Measurements from ENCODE around the gene PCDH20. TPM values are rescaled to one million over a fixed set of nuclear protein-coding genes. Genes with fewer than 3 reads are reported as not detected.
"Not testable (repeated sequence)": the region's sequence is repeated elsewhere in the genome, so short reads cannot be mapped to it uniquely, and the experiment has no call there.

The PCDH20 gene
- total RNA-seq, 1 donor from 2014 or later: 5.7 TPM

GRCh38 chr13:61383111-61383510, 32.5 kb downstream of the PCDH20 start:
- no peaks in the 10 kb centered on the region for H3K27me3 ChIP-seq (ENCODE audit: low read depth)
- ATAC-seq (no peak), DNase-seq (no peak)
- no peak overlapping the region for H3K4me3 ChIP-seq
- no peaks in the 10 kb centered on the region for H3K9me3 ChIP-seq
- no peak overlapping the region for H3K27ac ChIP-seq
- H3K36me3 ChIP-seq: no peaks in the 10 kb centered on the region
- no peak for TF ChIP-seq CTCF (IDR thresholded peaks at IDR 0.05)
- intact Hi-C loops (cut with DNase I): no loop called here
- H3K4me1 ChIP-seq: no peaks in the 10 kb centered on the region

GRCh38 chr13:61370520-61370919, 45.1 kb downstream of the PCDH20 start:
- no peaks in the 10 kb centered on the region for H3K36me3 ChIP-seq
- H3K4me1 ChIP-seq: no peaks in the 10 kb centered on the region
- H3K4me3 ChIP-seq: no peak overlapping the region
- no peak for ATAC-seq
- H3K27me3 ChIP-seq (ENCODE audit: low read depth): no peaks in the 10 kb centered on the region
- no peak overlapping the region for H3K27ac ChIP-seq
- H3K9me3 ChIP-seq: peaks cover 4% of the 10 kb centered on the region
- no peak for TF ChIP-seq CTCF (IDR thresholded peaks at IDR 0.05)
- no peak for DNase-seq
- intact Hi-C loops (cut with DNase I): no loop called here

GRCh38 chr13:61364690-61365089, 51.0 kb downstream of the PCDH20 start:
- DNase-seq; H3K27ac ChIP-seq; ATAC-seq; H3K4me1 ChIP-seq; H3K36me3 ChIP-seq; H3K4me3 ChIP-seq; intact Hi-C loops (cut with DNase I); H3K9me3 ChIP-seq; H3K27me3 ChIP-seq (ENCODE audit: low read depth): not testable (repeated sequence)

DNA sequence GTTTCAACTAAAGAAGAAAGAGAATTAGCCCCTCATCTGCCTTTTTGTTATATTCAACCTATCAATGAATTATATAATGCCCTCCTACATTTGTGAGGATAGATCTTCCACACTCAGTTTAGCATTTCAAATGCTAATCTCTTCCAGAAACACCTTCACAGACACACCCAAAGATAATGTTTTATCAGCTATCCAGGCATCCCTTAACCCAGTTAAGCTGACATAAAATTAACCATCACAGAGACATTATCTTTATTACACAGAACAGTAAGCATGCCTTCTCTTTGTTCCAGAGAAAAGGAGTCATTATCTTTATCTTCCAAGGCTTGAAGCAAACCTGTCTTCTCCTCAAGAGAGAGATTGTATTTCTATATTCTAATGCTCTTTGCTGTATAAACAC, 53.1 kb downstream of the PCDH20 start:
- TF ChIP-seq CTCF (IDR thresholded peaks at IDR 0.05): no peak
- ATAC-seq (no peak), DNase-seq (no peak)
- intact Hi-C loops (cut with DNase I): no loop called here
- no peaks in the 10 kb centered on the region for H3K27me3 ChIP-seq (ENCODE audit: low read depth)
- H3K27ac ChIP-seq: no peak overlapping the region
- no peak overlapping the region for H3K4me3 ChIP-seq
- no peaks in the 10 kb centered on the region for H3K36me3 ChIP-seq
- H3K9me3 ChIP-seq: peaks cover 2% of the 10 kb centered on the region
- no peaks in the 10 kb centered on the region for H3K4me1 ChIP-seq
